ENCODE measurements around the gene CEP250. TPM values are rescaled to one million over a fixed set of nuclear protein-coding genes. Genes with fewer than 3 reads are reported as not detected.
"Not testable (repeated sequence)": the region's sequence is repeated elsewhere in the genome, so short reads cannot be mapped to it uniquely, and the experiment has no call there.

CEP250 gene
- total RNA-seq, 1 donor, result 23.5 TPM

- H3K27me3 ChIP-seq (ENCODE audit: insufficient read depth, low read length), result no peaks in the 10 kb centered on the region
- no peaks in the 10 kb centered on the region for H4K20me1 ChIP-seq (ENCODE audit: insufficient read depth, low read length)
- peak overlapping the region; percentile 47 for H2AFZ ChIP-seq (ENCODE audit: low read length)
- H3K36me3 ChIP-seq (ENCODE audit: insufficient read depth, low read length), result no peaks in the 10 kb centered on the region
- peak; percentile 91 for DNase-seq (ENCODE audit: insufficient read length, low spot score, missing footprints)
- peak; percentile 90 for TF ChIP-seq CTCF (IDR thresholded peaks at IDR 0.05; ENCODE audit: extremely low read depth, low read depth, low read length)
- no peaks in the 10 kb centered on the region for H3K79me2 ChIP-seq (ENCODE audit: insufficient read depth, low read length)
- no peaks in the 10 kb centered on the region for H3K9me3 ChIP-seq (ENCODE audit: low read depth, low read length)
- peak overlapping the region; percentile 75 for H3K4me2 ChIP-seq (ENCODE audit: insufficient read depth, low read length)
- H3K4me3 ChIP-seq (ENCODE audit: insufficient read depth, low read length), result peak overlapping the region; percentile 68
- peaks cover 11% of the 10 kb centered on the region for H3K4me1 ChIP-seq (ENCODE audit: insufficient read depth, low read length)
- no peak overlapping the region for H3K27ac ChIP-seq (ENCODE audit: low read depth, low read length)
These were observed 8.2 kb upstream of the CEP250 start for GRCh38 chr20:35447082-35447789.

- no peak for DNase-seq (ENCODE audit: insufficient read length, low spot score, missing footprints)
- H3K4me2 ChIP-seq (ENCODE audit: insufficient read depth, low read length), result no peak overlapping the region
- peaks cover 2% of the 10 kb centered on the region for H3K4me1 ChIP-seq (ENCODE audit: insufficient read depth, low read length)
- H3K27ac ChIP-seq (ENCODE audit: low read depth, low read length), result no peak overlapping the region
- H3K36me3 ChIP-seq (ENCODE audit: insufficient read depth, low read length), result no peaks in the 10 kb centered on the region
- H3K9me3 ChIP-seq (ENCODE audit: low read depth, low read length), result no peaks in the 10 kb centered on the region
- H2AFZ ChIP-seq (ENCODE audit: low read length), result no peak overlapping the region
- no peaks in the 10 kb centered on the region for H3K79me2 ChIP-seq (ENCODE audit: insufficient read depth, low read length)
- H4K20me1 ChIP-seq (ENCODE audit: insufficient read depth, low read length), result no peaks in the 10 kb centered on the region
- H3K4me3 ChIP-seq (ENCODE audit: insufficient read depth, low read length), result no peak overlapping the region
- no peak for TF ChIP-seq CTCF (IDR thresholded peaks at IDR 0.05; ENCODE audit: extremely low read depth, low read depth, low read length)
- no peaks in the 10 kb centered on the region for H3K27me3 ChIP-seq (ENCODE audit: insufficient read depth, low read length)
These were observed 6.5 kb upstream of the CEP250 start for GRCh38 chr20:35448788-35449373.

GRCh38 chr20:35449855-35450254 is 5.5 kb upstream of the CEP250 start:
- H3K27ac ChIP-seq (ENCODE audit: low read depth, low read length); H3K4me1 ChIP-seq (ENCODE audit: insufficient read depth, low read length); H3K4me3 ChIP-seq (ENCODE audit: insufficient read depth, low read length); DNase-seq (ENCODE audit: insufficient read length, low spot score, missing footprints); H2AFZ ChIP-seq (ENCODE audit: low read length); H3K27me3 ChIP-seq (ENCODE audit: insufficient read depth, low read length); H3K4me2 ChIP-seq (ENCODE audit: insufficient read depth, low read length); H3K79me2 ChIP-seq (ENCODE audit: insufficient read depth, low read length); H4K20me1 ChIP-seq (ENCODE audit: insufficient read depth, low read length); H3K36me3 ChIP-seq (ENCODE audit: insufficient read depth, low read length); H3K9me3 ChIP-seq (ENCODE audit: low read depth, low read length): not testable (repeated sequence)

GRCh38 chr20:35451295-35451694 is 4.1 kb upstream of the CEP250 start:
- no peak for TF ChIP-seq CTCF (IDR thresholded peaks at IDR 0.05; ENCODE audit: extremely low read depth, low read depth, low read length)
- peaks cover 6% of the 10 kb centered on the region for H3K79me2 ChIP-seq (ENCODE audit: insufficient read depth, low read length)

More at GRCh38 chr20:35451295-35451694, 4.1 kb upstream of the CEP250 start:
- no peak overlapping the region for H3K27ac ChIP-seq (ENCODE audit: low read depth, low read length)
- no peaks in the 10 kb centered on the region for H4K20me1 ChIP-seq (ENCODE audit: insufficient read depth, low read length)
- no peak overlapping the region for H3K4me3 ChIP-seq (ENCODE audit: insufficient read depth, low read length)
- H3K36me3 ChIP-seq (ENCODE audit: insufficient read depth, low read length), result no peaks in the 10 kb centered on the region
- H3K4me2 ChIP-seq (ENCODE audit: insufficient read depth, low read length), result no peak overlapping the region
- DNase-seq (ENCODE audit: insufficient read length, low spot score, missing footprints), result no peak
- peaks cover 6% of the 10 kb centered on the region for H3K4me1 ChIP-seq (ENCODE audit: insufficient read depth, low read length)
- H2AFZ ChIP-seq (ENCODE audit: low read length), result no peak overlapping the region
- H3K27me3 ChIP-seq (ENCODE audit: insufficient read depth, low read length), result no peaks in the 10 kb centered on the region
- no peaks in the 10 kb centered on the region for H3K9me3 ChIP-seq (ENCODE audit: low read depth, low read length)
